Right forelimb (tissue), 1 donor: ENCODE results near the gene SEM1.
"Not testable (repeated sequence)": the region's sequence is repeated elsewhere in the genome, so short reads cannot be mapped to it uniquely, and the experiment has no call there.

Source experiments
- DNase-seq: peaks from one replicate; pipeline ENCODE4 v3.0.0-alpha.2; 2018

The SEM1 gene

DNA sequence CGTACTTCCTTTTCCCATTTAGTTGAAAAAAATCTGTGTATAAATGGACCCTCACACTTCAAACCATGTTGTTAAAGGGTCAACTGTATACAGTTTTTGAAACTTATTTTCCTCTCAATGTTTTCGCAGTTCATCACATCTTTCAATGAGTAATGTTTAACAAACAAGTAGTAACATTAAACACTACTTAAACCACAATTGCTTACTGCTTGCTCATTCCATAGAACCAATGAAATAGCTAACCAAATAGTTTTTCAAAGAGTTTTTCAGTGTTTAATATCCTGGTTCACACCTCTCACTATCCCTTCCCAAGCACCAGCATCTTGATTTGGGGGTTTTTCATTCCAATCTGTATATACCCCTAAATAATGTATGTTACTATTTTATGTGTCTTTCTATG, 9.1 kb downstream of the SEM1 start:
- DNase-seq, result no peak

DNA sequence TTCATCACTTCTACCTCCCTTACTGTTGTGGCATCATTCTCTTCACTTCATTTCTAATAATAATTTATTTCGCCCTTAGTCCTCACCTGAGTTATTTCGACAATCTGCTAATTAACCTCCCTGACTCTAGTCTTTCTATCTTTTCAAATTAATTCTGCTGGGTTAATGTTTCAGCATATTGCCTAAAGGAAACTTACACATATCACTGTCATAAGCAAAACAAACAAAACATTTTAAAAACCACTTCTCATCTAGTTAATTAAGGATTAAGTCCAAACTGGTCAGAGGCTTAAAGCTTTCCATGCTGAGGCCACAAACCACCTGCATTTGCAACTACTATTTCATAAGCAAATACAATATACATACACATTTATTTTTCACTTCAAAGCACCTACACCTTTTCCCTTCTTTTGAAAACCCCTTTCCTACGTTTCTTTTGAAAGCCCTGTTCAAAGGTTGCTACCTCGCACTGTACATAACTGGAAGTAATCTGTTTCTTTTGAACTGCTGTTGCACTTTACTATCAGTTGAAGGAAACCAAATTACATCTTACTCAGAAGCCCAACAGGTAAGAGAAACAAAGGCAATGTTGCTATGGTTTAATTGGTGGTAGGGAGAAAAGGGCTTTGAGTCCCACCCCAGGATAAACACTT, 10.3 kb downstream of the SEM1 start:
- DNase-seq, result no peak

DNA sequence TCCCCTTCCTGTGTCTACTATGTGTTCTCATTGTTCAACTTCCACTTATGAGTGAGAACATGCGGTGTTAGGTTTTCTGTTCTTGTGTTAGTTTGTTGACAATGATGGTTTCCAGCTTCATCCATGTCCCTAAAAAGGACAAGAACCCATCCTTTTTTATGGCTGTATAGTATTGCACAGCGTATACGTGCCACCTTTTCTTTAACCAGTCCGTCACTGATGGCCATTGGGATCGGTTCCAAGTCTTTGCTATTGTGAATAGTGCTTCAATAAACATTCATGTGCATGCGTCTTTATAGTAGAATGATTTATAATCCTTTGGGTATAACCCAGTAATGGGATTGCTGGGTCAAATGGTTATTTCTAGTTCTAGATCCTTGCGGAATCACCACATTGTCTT, 11.2 kb downstream of the SEM1 start:
- not testable (repeated sequence) for DNase-seq

DNA sequence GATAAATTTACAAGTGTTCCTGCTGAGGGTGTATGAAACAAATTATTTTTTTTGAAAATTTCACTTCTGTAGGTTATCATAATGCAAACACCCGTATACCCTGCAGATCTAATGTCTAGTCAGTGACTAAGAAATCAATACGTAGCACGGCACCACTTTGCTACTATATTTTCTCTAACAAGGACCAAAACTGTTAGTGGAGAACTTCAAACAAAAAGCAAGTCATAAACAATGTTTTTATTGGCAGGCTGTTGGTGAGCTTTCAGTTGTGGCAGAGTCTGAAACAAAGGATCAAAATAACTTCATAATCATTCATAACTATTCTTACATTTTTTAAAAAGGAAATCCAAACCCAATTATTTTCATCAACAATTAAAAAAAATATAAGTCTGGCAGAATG, 11.8 kb downstream of the SEM1 start:
- no peak for DNase-seq

DNA sequence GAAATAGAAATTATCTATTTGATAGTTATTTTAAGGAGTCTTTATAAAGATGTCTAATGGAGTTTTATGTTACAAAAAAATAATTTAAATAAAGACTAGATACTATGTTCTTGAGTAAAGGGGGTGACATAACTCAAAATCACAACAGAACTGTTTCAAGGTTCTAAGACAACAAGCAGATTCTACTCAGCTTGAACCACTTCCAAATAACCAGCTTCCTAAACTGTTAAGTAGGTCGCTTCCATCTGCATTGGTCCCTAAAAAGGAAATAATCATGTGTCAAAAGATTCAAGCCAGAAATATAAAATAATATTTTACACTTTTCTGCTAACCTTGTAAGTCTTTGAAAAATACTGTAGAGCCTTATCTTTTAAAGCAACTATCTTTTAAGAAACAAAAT, 14.1 kb downstream of the SEM1 start:
- no peak for DNase-seq

DNA sequence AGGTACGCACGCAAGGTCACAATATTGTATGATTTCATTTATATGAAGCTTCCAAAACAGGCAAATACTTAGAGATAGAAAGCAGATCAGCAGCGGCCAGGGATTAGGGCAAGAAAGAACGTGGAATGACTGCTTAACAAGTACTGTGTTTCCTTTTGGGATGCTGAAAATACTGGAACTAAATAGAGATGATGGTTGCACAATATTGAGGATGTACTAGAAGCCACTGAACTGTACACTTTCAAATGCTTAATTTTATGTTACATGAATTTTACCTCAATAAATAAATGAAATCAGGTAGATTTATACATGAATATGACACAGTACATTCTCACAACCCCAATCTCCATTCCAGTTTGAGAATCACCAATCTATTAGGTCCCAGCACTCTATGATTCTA, 15.6 kb downstream of the SEM1 start:
- no peak for DNase-seq

DNA sequence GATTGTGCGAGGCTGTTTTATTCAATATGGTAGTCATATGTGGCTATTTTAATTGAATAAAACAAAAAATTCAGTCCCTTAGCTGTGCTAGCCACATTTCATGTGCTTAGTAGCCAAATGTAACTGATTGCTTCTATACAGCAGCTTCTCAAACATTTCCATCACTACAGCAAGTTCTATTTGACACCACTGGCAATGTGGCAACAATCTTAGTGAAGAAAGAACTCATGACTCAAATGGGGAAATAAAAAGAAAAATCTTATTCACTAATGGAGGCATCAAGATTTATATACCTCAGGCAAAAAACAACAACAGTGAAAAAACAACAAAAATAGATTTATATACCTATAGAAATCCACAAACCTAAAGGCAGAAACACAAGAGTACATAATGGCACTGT, 17.9 kb downstream of the SEM1 start:
- DNase-seq, result no peak

DNA sequence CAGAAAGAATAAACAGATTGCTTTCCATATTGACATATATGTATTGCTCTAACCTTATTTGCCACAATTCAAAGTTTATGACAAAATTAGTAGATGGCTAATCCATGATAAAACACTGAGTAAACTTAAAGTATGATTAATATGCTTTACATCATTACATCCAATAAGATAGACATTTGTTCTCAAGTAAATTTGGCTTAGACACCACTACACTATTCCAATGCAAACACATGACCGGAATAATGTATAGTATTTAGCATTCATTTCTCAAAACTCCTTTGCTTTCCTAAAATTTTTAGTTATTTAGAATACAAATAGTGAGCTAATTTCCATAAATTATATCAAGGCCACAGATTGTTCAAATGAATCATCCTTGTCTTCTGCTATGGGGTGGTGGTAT, 20.2 kb downstream of the SEM1 start:
- no peak for DNase-seq

DNA sequence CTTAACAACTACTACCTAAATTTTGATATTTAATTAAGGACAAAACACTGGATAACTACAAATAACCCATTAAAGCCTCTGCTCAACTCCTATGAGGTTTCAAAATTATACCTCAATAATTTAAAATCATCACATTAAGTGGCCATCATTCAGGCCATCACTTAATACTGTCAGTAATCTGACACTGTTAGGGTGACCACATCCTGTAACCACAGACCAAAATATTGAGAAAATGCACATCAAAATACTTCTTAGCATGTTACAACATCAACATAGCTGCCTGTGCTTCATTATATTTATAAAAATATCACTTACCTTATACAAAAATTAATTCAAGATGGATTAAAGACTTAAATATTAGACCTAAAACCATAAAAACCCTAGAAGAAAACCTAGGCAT, 23.3 kb downstream of the SEM1 start:
- DNase-seq, result no peak

DNA sequence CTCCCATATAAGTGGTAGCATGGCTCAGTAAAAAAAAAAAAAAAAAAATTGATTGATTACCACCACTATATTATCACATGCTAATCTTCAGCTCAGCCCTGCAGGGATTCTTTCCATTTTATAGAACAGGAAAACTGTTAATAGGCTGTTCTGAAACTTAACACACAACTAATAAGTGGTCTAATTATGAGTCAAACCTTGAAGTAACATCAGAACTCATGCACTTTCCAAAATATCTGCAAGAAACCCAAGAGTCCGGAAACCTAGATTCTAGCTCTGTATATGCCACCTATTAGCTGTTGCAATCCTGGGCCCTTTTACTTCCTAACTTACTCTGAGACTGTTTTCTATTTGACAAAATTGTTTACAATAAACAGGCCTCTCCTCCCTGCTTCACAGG, 23.9 kb downstream of the SEM1 start:
- DNase-seq, result no peak

DNA sequence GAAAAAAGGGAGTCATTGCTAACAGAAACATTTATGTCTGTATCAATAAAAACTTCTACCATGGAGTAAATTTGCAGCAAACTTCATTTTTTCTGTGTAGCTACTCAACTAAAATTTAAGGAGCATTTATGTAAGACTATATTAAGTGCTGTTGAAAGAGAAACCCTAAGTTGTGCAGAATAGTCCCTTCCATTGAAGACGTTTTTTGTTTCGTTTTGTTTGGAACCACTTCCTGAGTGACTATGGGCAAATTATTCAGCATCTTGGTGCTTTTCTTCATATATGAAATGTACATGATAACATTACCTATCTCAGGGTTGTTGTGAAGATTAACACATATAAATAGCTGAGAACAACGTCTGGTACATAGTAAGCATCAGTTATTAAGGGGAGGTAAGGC, 24.3 kb downstream of the SEM1 start:
- no peak for DNase-seq

DNA sequence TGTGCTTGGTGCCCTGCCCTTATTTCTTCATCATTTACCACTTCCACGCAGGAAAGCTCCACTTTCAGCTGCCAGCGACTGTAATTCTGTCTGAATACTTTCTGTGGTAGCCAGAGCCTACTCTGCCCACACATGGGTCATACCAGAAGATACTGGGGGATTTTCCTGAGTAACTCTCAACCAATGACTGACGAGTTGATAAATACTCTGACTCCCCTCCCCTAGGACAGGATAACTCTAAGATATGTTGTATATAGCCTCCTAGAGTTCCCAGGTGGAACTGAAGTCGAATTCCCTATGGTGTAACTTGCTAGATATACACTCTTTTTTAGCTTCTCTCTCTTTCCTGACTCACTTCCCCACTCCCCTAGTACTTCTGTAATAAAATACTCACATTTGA, 29.8 kb downstream of the SEM1 start:
- DNase-seq, result no peak

DNA sequence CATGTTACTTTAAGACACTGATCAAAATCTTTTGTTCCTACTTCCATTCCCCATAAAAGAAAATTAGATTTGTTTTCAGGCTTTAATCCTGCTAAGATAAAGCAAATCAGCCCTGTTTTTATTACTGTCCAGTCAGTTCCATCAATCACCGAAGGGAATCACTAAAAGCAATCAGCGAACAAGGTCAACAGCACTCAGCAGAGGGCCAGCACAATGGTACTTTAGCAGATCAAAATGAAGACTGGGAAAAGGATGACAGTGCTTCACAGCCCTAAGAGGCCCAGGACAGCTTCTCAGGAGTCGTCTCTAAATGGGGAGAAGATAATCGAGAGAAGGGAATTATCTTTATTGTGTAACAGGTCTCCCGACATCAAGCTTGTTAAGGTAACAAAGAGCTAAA, 32.7 kb downstream of the SEM1 start:
- no peak for DNase-seq

DNA sequence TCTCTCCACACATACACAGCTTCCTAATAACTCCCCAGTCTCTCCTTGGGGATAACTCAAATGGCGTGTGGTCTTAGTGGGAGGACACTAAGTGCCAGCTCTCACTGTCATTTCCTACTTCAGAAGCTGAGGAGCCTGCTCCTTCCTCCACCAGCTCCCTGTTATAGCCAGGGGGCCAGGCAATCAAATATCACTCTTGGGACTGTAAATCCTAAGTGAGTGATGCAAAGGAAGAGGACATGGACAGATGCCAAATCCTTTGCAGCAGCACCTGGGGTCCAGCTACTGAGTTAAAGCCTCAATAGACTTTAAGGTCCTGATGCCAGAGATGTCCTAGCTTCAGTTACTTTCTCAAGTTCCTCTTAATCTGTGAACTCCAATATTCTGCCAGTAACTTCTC, 34.1 kb downstream of the SEM1 start:
- no peak for DNase-seq

DNA sequence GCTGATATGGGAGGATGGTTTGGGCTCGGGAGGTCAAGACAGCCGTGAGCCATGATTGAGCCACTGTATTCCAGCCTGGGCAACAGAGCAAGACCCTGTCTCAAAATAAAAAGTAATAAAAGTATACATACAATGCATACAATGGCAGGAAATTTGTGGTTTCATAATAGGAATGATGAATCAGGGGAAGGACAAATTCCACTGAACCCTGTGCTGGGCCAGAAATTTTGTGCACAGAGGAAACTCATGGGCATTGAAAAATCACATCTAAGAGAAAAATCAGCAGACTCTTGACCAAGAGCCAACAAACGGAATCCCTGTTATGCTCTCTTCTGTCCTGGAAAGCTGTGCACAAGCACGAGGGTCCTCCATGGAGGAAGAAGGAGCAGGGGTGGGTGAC, 35.1 kb downstream of the SEM1 start:
- no peak for DNase-seq

DNA sequence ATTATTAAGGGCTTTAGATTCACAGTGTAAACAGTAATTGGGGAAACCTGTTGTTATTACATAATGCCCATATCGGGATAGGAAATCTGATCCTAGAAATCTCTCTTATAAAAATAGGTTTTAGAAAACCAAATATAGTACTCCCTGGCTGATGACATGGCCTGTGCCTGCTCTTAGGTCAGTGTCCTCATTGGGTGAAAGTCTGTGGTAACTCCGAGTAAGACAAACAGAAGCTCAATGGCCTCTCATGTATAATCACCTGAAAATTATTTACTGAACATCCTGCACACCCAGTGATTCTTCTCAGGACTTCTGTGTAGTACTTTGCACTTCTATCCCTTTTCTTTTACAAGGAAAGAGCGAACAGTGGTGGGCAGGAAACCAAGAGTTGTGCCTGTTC, 37.8 kb downstream of the SEM1 start:
- no peak for DNase-seq

DNA sequence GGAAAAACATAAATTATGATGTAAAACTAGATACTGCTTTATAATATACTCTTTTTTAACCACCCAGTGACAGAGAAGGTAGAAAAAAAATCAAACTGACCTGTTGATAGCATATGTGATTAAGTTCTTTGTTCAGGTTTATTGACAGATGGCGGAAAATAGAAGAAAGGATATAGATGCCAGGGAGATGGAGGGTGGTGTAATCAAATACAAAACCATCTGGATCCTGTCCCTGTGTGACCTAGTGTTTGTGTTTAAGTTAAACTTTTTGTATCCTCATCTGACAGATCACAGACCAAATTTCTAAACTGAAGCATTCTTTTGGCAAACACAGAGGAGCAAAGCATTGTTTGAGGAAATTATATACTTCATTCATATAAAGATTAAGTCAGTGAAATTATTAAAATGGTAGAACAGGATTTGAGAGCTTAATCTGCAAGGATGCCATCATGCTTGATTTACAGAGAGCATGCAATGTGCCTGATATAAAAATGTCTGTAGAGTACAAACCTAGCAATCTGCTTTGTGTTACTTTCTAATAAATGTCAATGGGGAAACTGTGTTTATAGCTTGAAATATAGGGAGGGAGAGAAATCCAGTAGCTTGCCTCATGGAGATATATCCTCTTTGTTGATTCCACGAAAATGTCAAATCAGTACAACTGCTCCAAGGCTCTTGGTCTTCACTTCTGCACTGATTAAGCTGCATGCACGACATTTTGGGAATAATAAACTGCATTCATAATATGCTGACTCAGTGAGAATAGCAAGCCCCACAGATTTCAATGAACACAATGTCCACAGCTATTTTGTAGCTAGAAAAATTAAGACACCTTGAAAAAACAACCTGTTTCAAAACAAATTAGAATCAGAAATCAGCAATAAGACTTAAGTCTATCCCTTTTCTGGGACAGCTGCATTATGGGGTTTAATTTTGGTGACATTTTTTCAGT, 39.0 kb downstream of the SEM1 start:
- DNase-seq, result no peak

DNA sequence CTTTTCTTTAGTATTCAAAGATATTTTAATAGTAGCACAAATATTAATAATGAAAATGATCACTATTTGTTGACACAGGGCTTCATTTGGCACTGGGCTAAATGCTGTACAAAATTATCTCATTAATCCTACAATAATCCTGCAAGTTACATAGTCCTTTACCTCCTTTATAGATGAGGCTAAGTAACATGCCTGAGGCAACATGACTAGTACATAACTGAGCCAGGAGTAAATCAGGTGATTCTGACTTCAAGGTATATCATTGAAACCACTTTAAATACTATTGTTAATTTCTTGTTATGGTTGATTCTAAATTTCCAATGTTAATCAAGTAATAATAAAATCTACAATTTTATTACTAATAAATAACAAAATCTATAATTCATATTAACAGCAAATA, 39.8 kb downstream of the SEM1 start:
- no peak for DNase-seq

DNA sequence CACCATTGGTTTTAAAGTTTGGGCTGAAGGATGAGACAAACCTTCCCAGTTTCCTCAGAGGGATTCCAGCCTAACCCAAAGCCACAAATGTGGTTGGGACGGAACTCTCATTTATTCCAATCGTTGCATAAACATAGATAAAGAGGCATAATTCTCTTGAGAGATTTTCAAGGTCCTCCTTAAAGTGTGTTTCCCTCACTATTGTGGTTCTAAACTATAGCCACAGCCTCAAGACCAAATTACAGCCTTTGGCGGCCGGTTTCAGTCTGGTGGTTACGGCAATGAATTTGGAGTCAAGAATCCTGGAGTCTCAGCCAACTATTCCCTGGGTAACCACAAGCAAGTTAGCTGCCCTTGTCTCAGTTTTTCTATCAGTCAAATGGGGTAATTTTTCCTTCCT, 42.6 kb downstream of the SEM1 start:
- DNase-seq, result no peak

DNA sequence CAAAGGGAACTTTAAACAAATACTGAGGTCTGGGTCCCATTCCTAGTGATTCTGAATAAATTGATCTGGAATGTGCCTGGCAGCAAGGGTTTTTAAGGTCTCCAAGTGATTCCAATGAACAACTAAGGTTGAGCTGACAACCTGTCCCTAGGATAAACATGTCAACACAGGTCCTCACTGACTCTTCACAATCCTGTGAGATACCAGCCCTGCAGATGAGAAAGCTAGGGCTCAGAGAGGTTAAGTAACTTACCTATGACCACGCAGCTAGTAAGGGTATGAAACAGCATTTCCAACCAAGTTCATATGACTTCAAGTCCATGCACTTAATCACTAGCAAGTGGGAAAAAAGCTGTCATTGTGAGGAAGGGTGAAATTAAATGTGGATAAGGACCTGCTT, 44.0 kb downstream of the SEM1 start:
- no peak for DNase-seq

DNA sequence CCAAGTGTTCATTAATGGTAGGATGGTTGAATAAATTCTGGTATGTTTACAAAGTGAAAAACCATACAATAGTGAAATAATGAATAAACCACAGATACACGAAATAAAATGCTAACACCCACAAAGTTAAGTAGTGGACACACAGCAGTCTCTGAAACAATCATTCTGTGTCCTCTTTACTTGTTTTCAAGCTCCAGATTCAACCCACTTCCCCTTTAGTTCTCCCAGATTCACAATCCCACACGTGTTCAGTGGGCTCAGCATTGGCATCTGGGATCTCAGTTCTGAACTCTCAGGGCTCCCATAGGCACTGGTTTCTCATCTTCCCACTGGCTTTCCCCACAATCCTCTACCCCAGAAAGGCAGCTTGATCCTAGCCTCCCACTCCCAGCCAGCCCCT, 44.9 kb downstream of the SEM1 start:
- no peak for DNase-seq

DNA sequence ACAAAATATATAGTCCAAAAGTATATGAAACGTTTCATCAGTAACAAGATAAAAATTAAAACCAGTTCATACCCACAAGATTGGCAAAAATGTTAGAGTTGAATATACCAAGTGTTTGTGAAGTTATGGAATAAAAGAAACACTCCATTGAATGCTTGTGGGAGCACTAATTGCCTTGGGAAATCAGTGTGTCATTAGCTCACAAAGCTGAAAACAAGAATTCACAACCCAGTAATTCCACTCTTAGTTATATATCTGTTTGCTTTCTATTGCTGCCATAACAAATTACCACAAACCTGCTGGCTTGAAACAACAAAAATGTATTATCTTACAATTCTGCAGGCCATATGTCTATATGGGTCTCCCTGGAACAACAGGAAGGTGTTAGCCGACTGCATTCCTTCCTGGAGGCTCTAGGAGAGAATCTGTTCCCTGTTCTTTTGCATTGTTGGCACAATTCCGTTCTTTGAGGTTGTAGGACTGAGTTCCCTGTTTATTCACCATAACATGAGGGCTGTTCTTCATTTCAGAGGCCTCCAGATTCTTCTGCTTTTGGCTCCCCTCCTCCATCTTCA, 45.7 kb downstream of the SEM1 start:
- no peak for DNase-seq

DNA sequence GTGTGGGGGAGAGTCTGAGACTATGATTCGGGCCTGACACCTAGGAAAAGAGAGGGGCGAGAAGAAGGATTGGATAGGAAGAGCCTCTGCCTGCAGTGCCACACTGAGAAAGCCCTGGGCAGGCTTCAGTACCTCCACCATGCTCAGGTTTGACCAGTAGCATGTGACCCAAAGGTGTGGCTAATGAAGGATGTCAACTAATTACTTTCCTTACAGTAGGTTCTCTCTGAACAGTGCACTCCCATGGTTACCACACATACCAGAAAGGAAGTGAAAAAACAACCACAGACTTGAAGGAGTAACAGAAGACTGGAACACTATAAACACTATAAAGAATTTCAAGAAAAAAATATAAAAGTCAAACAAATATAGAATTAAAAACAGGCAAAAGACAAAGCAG, 46.2 kb downstream of the SEM1 start:
- DNase-seq, result no peak

DNA sequence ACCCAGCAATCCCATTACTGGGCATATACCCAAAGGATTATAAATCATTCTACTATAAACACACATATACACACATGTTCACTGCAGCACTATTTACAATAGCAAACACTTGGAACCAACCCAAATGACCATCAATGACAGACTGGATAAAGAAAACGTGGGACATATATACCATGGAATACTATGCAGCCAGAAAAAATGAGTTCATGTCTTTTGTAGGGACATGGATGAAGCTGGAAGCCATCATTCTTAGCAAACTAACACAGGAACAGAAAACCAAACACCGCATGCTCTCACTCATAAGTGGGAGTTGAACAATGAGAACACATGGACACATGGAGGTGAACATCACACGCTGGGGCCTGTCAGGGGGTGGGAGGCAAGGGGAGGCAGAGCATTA, 47.5 kb downstream of the SEM1 start:
- DNase-seq, result not testable (repeated sequence)
